T-helper 2 cell treated with Interferon-gamma antibody and Interleukin-4, amounts not matched to agents 5 μg/mL and 100 μg/mL, for 36 hours (primary cell): ENCODE measurements around the gene HORMAD2.

ENCODE experiments used
- DNase-seq: peaks from one replicate; pipeline ENCODE4 v3.0.0; 2021; ENCODE audit warnings: low spot score
- H3K27ac Mint-ChIP-seq: one replicate; pipeline ENCODE4 v1.8.0; 2021; ENCODE audit warnings: mild to moderate bottlenecking, mixed read lengths
- H3K27me3 Mint-ChIP-seq: one replicate; pipeline ENCODE4 v1.8.0; 2021; ENCODE audit warnings: low read depth, mixed read lengths
- H3K36me3 Mint-ChIP-seq: one replicate; pipeline ENCODE4 v1.8.0; 2021; ENCODE audit warnings: low read depth, mixed read lengths
- H3K4me1 Mint-ChIP-seq: one replicate; pipeline ENCODE4 v1.8.0; 2021; ENCODE audit warnings: low read depth, mixed read lengths
- H3K4me3 Mint-ChIP-seq: one replicate; pipeline ENCODE4 v1.8.0; 2022; ENCODE audit warnings: mild to moderate bottlenecking, moderate library complexity, mixed read lengths
- H3K9me3 Mint-ChIP-seq: one replicate; pipeline ENCODE4 v1.8.0; 2021; ENCODE audit warnings: mixed read lengths

The HORMAD2 gene

GRCh38 chr22:30140414-30140813 is 60.1 kb downstream of the HORMAD2 start:
- Mint-ChIP-seq H3K36me3 (peaks cover 38% of the 10 kb centered on the region), H3K4me3 (no peak overlapping the region), H3K9me3 (peaks cover 43% of the 10 kb centered on the region), H3K27me3 (no peaks in the 10 kb centered on the region), H3K27ac (no peak overlapping the region), H3K4me1 (peaks cover 15% of the 10 kb centered on the region)
- DNase-seq, result no peak

- no peak for DNase-seq
- peaks cover 57% of the 10 kb centered on the region for H3K9me3 Mint-ChIP-seq
- H3K27me3 Mint-ChIP-seq, result no peaks in the 10 kb centered on the region
- peaks cover 35% of the 10 kb centered on the region for H3K36me3 Mint-ChIP-seq
- peaks cover 9% of the 10 kb centered on the region for H3K4me1 Mint-ChIP-seq
- H3K27ac Mint-ChIP-seq, result no peak overlapping the region
- H3K4me3 Mint-ChIP-seq, result no peak overlapping the region
Observed at GRCh38 chr22:30143265-30143664, 63.0 kb downstream of the HORMAD2 start.

GRCh38 chr22:30144391-30144790 is 64.1 kb downstream of the HORMAD2 start:
- peaks cover 37% of the 10 kb centered on the region for H3K36me3 Mint-ChIP-seq
- H3K27me3 Mint-ChIP-seq, result no peaks in the 10 kb centered on the region
- H3K4me1 Mint-ChIP-seq, result peaks cover 9% of the 10 kb centered on the region
- H3K4me3 Mint-ChIP-seq, result no peak overlapping the region
- no peak for DNase-seq
- H3K9me3 Mint-ChIP-seq, result peaks cover 57% of the 10 kb centered on the region
- no peak overlapping the region for H3K27ac Mint-ChIP-seq

- Mint-ChIP-seq H3K36me3 (peaks cover 18% of the 10 kb centered on the region), H3K4me1 (peaks cover 18% of the 10 kb centered on the region), H3K4me3 (no peak overlapping the region), H3K27ac (no peak overlapping the region), H3K9me3 (peaks cover 30% of the 10 kb centered on the region), H3K27me3 (no peaks in the 10 kb centered on the region)
- DNase-seq, result no peak
Observed at GRCh38 chr22:30150212-30150611, 69.9 kb downstream of the HORMAD2 start.

GRCh38 chr22:30158277-30158676 is 78.0 kb downstream of the HORMAD2 start:
- peaks cover 61% of the 10 kb centered on the region for H3K4me1 Mint-ChIP-seq
- H3K9me3 Mint-ChIP-seq, result no peaks in the 10 kb centered on the region
- peak overlapping the region; percentile 70 for H3K4me3 Mint-ChIP-seq
- peaks cover 15% of the 10 kb centered on the region for H3K36me3 Mint-ChIP-seq
- no peaks in the 10 kb centered on the region for H3K27me3 Mint-ChIP-seq
- peak overlapping the region; percentile 95 for H3K27ac Mint-ChIP-seq
- no peak for DNase-seq

GRCh38 chr22:30158744-30159500 is 78.7 kb downstream of the HORMAD2 start:
- H3K4me1 Mint-ChIP-seq, result peaks cover 64% of the 10 kb centered on the region
- peaks cover 18% of the 10 kb centered on the region for H3K36me3 Mint-ChIP-seq
- H3K4me3 Mint-ChIP-seq, result peak overlapping the region; percentile 70
- no peaks in the 10 kb centered on the region for H3K9me3 Mint-ChIP-seq
- DNase-seq, result no peak
- H3K27ac Mint-ChIP-seq, result peak overlapping the region; percentile 95
- H3K27me3 Mint-ChIP-seq, result no peaks in the 10 kb centered on the region

GRCh38 chr22:30159561-30160353 is 79.5 kb downstream of the HORMAD2 start:
- H3K36me3 Mint-ChIP-seq, result peaks cover 18% of the 10 kb centered on the region
- H3K9me3 Mint-ChIP-seq, result no peaks in the 10 kb centered on the region
- DNase-seq, result no peak
- peak overlapping the region; percentile 48 for H3K4me3 Mint-ChIP-seq
- peaks cover 62% of the 10 kb centered on the region for H3K4me1 Mint-ChIP-seq
- H3K27me3 Mint-ChIP-seq, result no peaks in the 10 kb centered on the region
- peak overlapping the region; percentile 95 for H3K27ac Mint-ChIP-seq

- Mint-ChIP-seq H3K9me3 (peaks cover 5% of the 10 kb centered on the region), H3K27me3 (no peaks in the 10 kb centered on the region), H3K36me3 (peaks cover 15% of the 10 kb centered on the region), H3K4me3 (peak overlapping the region; percentile 62), H3K4me1 (peaks cover 57% of the 10 kb centered on the region), H3K27ac (peak overlapping the region; percentile 95)
- DNase-seq, result no peak
Observed at GRCh38 chr22:30161051-30161469, 80.8 kb downstream of the HORMAD2 start.

GRCh38 chr22:30167296-30167695 is 87.0 kb downstream of the HORMAD2 start:
- Mint-ChIP-seq H3K27ac (no peak overlapping the region), H3K9me3 (peaks cover 5% of the 10 kb centered on the region), H3K36me3 (peaks cover 13% of the 10 kb centered on the region), H3K4me3 (no peak overlapping the region), H3K4me1 (peaks cover 21% of the 10 kb centered on the region), H3K27me3 (no peaks in the 10 kb centered on the region)
- DNase-seq, result no peak

- DNase-seq, result no peak
Observed at GRCh38 chr22:30167734-30168133, 87.5 kb downstream of the HORMAD2 start.

GRCh38 chr22:30169002-30169401 is 88.7 kb downstream of the HORMAD2 start:
- no peak overlapping the region for H3K27ac Mint-ChIP-seq
- peaks cover 29% of the 10 kb centered on the region for H3K4me1 Mint-ChIP-seq
- no peak for DNase-seq
- peaks cover 23% of the 10 kb centered on the region for H3K36me3 Mint-ChIP-seq
- H3K4me3 Mint-ChIP-seq, result no peak overlapping the region
- peaks cover 16% of the 10 kb centered on the region for H3K9me3 Mint-ChIP-seq
- H3K27me3 Mint-ChIP-seq, result no peaks in the 10 kb centered on the region

More at GRCh38 chr22:30167734-30168133, 87.5 kb downstream of the HORMAD2 start:
- Mint-ChIP-seq H3K36me3 (peaks cover 13% of the 10 kb centered on the region), H3K27me3 (no peaks in the 10 kb centered on the region), H3K4me1 (peaks cover 22% of the 10 kb centered on the region), H3K4me3 (no peak overlapping the region), H3K27ac (no peak overlapping the region), H3K9me3 (peaks cover 5% of the 10 kb centered on the region)

- Mint-ChIP-seq H3K36me3 (peaks cover 19% of the 10 kb centered on the region), H3K27me3 (no peaks in the 10 kb centered on the region), H3K4me1 (peaks cover 29% of the 10 kb centered on the region), H3K9me3 (peaks cover 13% of the 10 kb centered on the region), H3K4me3 (no peak overlapping the region), H3K27ac (no peak overlapping the region)
- no peak for DNase-seq
Observed at GRCh38 chr22:30170129-30170528, 89.9 kb downstream of the HORMAD2 start.

GRCh38 chr22:30171008-30171407 is 90.7 kb downstream of the HORMAD2 start:
- Mint-ChIP-seq H3K27ac (no peak overlapping the region), H3K4me1 (peaks cover 34% of the 10 kb centered on the region), H3K9me3 (peaks cover 11% of the 10 kb centered on the region), H3K27me3 (no peaks in the 10 kb centered on the region), H3K4me3 (no peak overlapping the region), H3K36me3 (peaks cover 17% of the 10 kb centered on the region)
- no peak for DNase-seq

- Mint-ChIP-seq H3K9me3 (peaks cover 11% of the 10 kb centered on the region), H3K36me3 (peaks cover 18% of the 10 kb centered on the region), H3K4me1 (peaks cover 63% of the 10 kb centered on the region), H3K4me3 (peak overlapping the region; percentile 62), H3K27ac (peak overlapping the region; percentile 87), H3K27me3 (no peaks in the 10 kb centered on the region)
- DNase-seq, result no peak
Observed at GRCh38 chr22:30175690-30176288, 95.5 kb downstream of the HORMAD2 start.
